WTC11 (cell line): ENCODE data around the gene TMEM221.

ENCODE experiments used
- ESRRA ChIP-seq: sonication (generic); formaldehyde crosslinking; IDR thresholded peaks from 2 replicates; pipeline ENCODE4 v1.8.1; 2022; ENCODE audit warnings: mild to moderate bottlenecking, missing genetic modification reagents, borderline replicate concordance
- NR1H2 ChIP-seq: sonication (generic); formaldehyde crosslinking; IDR thresholded peaks from 2 replicates; pipeline ENCODE4 v1.9.0; 2021; ENCODE audit warnings: mild to moderate bottlenecking, moderate library complexity, missing genetic modification reagents
- NR2C2 ChIP-seq: sonication (generic); formaldehyde crosslinking; IDR thresholded peaks from 2 replicates; pipeline ENCODE4 v1.8.0; 2022; ENCODE audit warnings: mild to moderate bottlenecking, missing genetic modification reagents
- ZNF423 ChIP-seq: fragments of 250-450 bp; sonication (Bioruptor Pico); IDR thresholded peaks from 2 replicates; pipeline ENCODE4 v2.1.2; 2022; ENCODE audit warnings: mild to moderate bottlenecking, moderate library complexity
- TF ChIP-seq, protein P1 (sequence below): fragments of 200-600 bp; IDR thresholded peaks from 2 replicates; pipeline ENCODE4 v1.8.0; 2022; ENCODE audit warnings: antibody characterized with exemption
- TF ChIP-seq, protein P2 (sequence below): fragments of 250-450 bp; sonication (Bioruptor Pico); IDR thresholded peaks from 2 replicates; pipeline ENCODE4 v1.9.0; 2021; ENCODE audit warnings: moderate library complexity, mild to moderate bottlenecking, inconsistent platforms, borderline replicate concordance
- TF ChIP-seq, protein P3 (sequence below): sonication (generic); formaldehyde crosslinking; IDR thresholded peaks from 2 replicates; pipeline ENCODE4 v1.8.1; 2022; ENCODE audit warnings: mild to moderate bottlenecking, moderate library complexity, missing genetic modification reagents
- TF ChIP-seq, protein P4 (sequence below): sonication (generic); formaldehyde crosslinking; IDR thresholded peaks from 2 replicates; pipeline ENCODE4 v1.8.1; 2023; ENCODE audit warnings: mild to moderate bottlenecking, moderate library complexity, missing genetic modification reagents
- TF ChIP-seq, protein P5 (sequence below): sonication (generic); formaldehyde crosslinking; IDR thresholded peaks from 2 replicates; pipeline ENCODE4 v1.8.0; 2022; ENCODE audit warnings: mild to moderate bottlenecking, missing genetic modification reagents
- TF ChIP-seq, protein P6 (sequence below): sonication (generic); formaldehyde crosslinking; IDR thresholded peaks from 2 replicates; pipeline ENCODE4 v1.8.0; 2022; ENCODE audit warnings: missing genetic modification reagents
- TF ChIP-seq, protein P7 (sequence below): sonication (generic); formaldehyde crosslinking; IDR thresholded peaks from 2 replicates; pipeline ENCODE4 v1.8.1; 2022; ENCODE audit warnings: missing genetic modification reagents, borderline replicate concordance
- TF ChIP-seq, protein P8 (sequence below): sonication (generic); formaldehyde crosslinking; conservative IDR thresholded peaks from 2 replicates; pipeline ENCODE4 v1.8.1; 2023; ENCODE audit warnings: mild to moderate bottlenecking, low read depth, missing genetic modification reagents, moderate library complexity

DNA sequence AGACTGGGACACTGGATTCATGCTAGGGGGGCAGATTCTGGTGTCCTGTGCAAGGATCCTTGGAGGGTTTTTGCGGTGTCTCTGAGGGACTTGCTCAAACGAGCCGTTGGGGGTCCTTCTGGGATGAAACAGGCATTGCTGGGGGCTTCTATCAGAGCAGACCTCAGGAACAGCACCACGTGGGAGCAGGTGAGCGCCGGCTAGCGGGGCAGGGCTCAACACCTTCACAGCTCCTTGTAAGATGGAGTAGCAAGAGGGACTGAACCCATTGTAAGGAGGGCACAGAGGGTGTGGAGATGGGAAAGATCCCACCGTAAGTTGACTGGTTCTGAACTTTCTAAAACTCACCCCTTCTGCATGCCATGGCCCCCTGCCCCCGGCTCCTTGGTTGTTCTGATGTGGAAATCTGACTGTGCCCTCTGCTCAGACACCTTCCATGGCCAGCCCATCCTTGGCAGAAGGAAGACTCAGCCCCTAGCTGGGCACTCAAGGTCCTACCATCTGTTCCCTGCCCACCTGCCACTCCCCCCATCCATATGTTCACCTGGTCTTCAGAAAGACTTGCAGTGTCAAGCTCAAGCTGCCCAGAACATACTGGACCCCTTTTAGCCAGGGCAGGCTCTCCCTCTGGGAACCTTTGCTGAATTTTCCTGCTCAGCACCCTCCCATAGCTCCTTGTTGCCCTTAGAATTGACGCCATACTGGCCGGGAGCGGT lies 23.1 kb upstream of the TMEM221 start:
- TF ChIP-seq, protein P1, sequence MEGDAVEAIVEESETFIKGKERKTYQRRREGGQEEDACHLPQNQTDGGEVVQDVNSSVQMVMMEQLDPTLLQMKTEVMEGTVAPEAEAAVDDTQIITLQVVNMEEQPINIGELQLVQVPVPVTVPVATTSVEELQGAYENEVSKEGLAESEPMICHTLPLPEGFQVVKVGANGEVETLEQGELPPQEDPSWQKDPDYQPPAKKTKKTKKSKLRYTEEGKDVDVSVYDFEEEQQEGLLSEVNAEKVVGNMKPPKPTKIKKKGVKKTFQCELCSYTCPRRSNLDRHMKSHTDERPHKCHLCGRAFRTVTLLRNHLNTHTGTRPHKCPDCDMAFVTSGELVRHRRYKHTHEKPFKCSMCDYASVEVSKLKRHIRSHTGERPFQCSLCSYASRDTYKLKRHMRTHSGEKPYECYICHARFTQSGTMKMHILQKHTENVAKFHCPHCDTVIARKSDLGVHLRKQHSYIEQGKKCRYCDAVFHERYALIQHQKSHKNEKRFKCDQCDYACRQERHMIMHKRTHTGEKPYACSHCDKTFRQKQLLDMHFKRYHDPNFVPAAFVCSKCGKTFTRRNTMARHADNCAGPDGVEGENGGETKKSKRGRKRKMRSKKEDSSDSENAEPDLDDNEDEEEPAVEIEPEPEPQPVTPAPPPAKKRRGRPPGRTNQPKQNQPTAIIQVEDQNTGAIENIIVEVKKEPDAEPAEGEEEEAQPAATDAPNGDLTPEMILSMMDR = no peak
- TF ChIP-seq NR2C2 (CRISPR knock-in tag) = no peak
- TF ChIP-seq, protein P2, sequence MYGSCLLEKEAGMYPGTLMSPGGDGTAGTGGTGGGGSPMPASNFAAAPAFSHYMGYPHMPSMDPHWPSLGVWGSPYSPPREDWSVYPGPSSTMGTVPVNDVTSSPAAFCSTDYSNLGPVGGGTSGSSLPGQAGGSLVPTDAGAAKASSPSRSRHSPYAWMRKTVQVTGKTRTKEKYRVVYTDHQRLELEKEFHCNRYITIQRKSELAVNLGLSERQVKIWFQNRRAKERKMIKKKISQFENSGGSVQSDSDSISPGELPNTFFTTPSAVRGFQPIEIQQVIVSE = no peak
- TF ChIP-seq, protein P3, sequence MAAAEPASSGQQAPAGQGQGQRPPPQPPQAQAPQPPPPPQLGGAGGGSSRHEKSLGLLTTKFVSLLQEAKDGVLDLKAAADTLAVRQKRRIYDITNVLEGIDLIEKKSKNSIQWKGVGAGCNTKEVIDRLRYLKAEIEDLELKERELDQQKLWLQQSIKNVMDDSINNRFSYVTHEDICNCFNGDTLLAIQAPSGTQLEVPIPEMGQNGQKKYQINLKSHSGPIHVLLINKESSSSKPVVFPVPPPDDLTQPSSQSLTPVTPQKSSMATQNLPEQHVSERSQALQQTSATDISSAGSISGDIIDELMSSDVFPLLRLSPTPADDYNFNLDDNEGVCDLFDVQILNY = no peak
- TF ChIP-seq, protein P4, sequence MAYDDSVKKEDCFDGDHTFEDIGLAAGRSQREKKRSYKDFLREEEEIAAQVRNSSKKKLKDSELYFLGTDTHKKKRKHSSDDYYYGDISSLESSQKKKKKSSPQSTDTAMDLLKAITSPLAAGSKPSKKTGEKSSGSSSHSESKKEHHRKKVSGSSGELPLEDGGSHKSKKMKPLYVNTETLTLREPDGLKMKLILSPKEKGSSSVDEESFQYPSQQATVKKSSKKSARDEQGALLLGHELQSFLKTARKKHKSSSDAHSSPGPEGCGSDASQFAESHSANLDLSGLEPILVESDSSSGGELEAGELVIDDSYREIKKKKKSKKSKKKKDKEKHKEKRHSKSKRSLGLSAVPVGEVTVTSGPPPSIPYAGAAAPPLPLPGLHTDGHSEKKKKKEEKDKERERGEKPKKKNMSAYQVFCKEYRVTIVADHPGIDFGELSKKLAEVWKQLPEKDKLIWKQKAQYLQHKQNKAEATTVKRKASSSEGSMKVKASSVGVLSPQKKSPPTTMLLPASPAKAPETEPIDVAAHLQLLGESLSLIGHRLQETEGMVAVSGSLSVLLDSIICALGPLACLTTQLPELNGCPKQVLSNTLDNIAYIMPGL (CRISPR knock-in tag) = no peak
- TF ChIP-seq, protein P5, sequence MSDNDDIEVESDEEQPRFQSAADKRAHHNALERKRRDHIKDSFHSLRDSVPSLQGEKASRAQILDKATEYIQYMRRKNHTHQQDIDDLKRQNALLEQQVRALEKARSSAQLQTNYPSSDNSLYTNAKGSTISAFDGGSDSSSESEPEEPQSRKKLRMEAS = no peak
- TF ChIP-seq, protein P6, sequence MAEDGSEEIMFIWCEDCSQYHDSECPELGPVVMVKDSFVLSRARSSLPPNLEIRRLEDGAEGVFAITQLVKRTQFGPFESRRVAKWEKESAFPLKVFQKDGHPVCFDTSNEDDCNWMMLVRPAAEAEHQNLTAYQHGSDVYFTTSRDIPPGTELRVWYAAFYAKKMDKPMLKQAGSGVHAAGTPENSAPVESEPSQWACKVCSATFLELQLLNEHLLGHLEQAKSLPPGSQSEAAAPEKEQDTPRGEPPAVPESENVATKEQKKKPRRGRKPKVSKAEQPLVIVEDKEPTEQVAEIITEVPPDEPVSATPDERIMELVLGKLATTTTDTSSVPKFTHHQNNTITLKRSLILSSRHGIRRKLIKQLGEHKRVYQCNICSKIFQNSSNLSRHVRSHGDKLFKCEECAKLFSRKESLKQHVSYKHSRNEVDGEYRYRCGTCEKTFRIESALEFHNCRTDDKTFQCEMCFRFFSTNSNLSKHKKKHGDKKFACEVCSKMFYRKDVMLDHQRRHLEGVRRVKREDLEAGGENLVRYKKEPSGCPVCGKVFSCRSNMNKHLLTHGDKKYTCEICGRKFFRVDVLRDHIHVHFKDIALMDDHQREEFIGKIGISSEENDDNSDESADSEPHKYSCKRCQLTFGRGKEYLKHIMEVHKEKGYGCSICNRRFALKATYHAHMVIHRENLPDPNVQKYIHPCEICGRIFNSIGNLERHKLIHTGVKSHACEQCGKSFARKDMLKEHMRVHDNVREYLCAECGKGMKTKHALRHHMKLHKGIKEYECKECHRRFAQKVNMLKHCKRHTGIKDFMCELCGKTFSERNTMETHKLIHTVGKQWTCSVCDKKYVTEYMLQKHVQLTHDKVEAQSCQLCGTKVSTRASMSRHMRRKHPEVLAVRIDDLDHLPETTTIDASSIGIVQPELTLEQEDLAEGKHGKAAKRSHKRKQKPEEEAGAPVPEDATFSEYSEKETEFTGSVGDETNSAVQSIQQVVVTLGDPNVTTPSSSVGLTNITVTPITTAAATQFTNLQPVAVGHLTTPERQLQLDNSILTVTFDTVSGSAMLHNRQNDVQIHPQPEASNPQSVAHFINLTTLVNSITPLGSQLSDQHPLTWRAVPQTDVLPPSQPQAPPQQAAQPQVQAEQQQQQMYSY (CRISPR knock-in tag) = no peak
- TF ChIP-seq, protein P7, sequence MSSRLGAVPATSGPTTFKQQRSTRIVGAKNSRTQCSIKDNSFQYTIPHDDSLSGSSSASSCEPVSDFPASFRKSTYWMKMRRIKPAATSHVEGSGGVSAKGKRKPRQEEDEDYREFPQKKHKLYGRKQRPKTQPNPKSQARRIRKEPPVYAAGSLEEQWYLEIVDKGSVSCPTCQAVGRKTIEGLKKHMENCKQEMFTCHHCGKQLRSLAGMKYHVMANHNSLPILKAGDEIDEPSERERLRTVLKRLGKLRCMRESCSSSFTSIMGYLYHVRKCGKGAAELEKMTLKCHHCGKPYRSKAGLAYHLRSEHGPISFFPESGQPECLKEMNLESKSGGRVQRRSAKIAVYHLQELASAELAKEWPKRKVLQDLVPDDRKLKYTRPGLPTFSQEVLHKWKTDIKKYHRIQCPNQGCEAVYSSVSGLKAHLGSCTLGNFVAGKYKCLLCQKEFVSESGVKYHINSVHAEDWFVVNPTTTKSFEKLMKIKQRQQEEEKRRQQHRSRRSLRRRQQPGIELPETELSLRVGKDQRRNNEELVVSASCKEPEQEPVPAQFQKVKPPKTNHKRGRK (CRISPR knock-in tag) = no peak
- TF ChIP-seq ZNF423 (CRISPR knock-in tag) = no peak
- TF ChIP-seq, protein P8, sequence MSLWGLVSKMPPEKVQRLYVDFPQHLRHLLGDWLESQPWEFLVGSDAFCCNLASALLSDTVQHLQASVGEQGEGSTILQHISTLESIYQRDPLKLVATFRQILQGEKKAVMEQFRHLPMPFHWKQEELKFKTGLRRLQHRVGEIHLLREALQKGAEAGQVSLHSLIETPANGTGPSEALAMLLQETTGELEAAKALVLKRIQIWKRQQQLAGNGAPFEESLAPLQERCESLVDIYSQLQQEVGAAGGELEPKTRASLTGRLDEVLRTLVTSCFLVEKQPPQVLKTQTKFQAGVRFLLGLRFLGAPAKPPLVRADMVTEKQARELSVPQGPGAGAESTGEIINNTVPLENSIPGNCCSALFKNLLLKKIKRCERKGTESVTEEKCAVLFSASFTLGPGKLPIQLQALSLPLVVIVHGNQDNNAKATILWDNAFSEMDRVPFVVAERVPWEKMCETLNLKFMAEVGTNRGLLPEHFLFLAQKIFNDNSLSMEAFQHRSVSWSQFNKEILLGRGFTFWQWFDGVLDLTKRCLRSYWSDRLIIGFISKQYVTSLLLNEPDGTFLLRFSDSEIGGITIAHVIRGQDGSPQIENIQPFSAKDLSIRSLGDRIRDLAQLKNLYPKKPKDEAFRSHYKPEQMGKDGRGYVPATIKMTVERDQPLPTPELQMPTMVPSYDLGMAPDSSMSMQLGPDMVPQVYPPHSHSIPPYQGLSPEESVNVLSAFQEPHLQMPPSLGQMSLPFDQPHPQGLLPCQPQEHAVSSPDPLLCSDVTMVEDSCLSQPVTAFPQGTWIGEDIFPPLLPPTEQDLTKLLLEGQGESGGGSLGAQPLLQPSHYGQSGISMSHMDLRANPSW (CRISPR knock-in tag) = no peak
- no peak for TF ChIP-seq NR1H2 (CRISPR knock-in tag)
- no peak for TF ChIP-seq ESRRA (CRISPR knock-in tag)
